T-helper 1 cell treated with Interleukin-12 subunit alpha and Interleukin-12 subunit beta and Interleukin-4 antibody, amounts not matched to agents 30 μg/mL and 1 μg/mL, for 36 hours (primary cell): ENCODE measurements around the gene OLAH.

ENCODE experiments used
- H3K27ac Mint-ChIP-seq: one replicate; pipeline ENCODE4 v1.8.0; 2021; ENCODE audit warnings: mild to moderate bottlenecking, mixed read lengths
- H3K27me3 Mint-ChIP-seq: one replicate; pipeline ENCODE4 v1.8.0; 2021; ENCODE audit warnings: low read depth, mixed read lengths
- H3K36me3 Mint-ChIP-seq: one replicate; pipeline ENCODE4 v1.8.0; 2021; ENCODE audit warnings: low read depth, mixed read lengths
- H3K4me1 Mint-ChIP-seq: one replicate; pipeline ENCODE4 v1.8.0; 2021; ENCODE audit warnings: low read depth, mixed read lengths
- H3K4me3 Mint-ChIP-seq: one replicate; pipeline ENCODE4 v1.8.0; 2021; ENCODE audit warnings: mild to moderate bottlenecking, moderate library complexity, mixed read lengths
- H3K9me3 Mint-ChIP-seq: one replicate; pipeline ENCODE4 v1.8.0; 2021; ENCODE audit warnings: mixed read lengths

OLAH gene

DNA sequence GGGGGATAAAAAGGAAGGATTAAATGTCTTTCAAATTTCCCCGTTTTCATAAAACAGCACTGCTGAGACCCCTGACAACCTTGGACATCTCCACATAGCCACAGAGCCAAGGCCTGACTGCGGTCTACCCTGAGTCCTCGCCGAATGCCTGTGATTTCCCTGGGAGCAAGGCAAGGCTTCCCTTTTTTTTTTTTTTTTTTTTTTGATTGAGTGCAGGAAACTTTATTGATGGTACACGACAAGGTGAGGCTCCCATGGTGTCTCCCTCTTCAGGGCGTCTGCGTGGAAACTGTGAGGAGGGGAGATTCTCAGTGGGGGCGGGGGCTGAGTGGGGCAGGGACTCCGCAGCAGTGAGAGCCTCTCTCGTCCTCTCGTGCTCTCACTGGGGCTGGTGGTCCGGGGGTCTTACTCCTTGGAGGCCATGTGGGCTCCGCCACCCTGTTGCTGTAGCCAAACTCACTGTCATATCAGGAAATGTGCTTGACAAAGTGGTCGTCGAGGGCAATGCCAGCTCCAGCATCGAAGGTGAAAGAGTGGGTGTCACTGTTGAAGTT, 49.2 kb downstream of the OLAH start:
- peaks cover 9% of the 10 kb centered on the region for H3K4me1 Mint-ChIP-seq
- H3K36me3 Mint-ChIP-seq = no peaks in the 10 kb centered on the region
- no peak overlapping the region for H3K27ac Mint-ChIP-seq
- no peaks in the 10 kb centered on the region for H3K9me3 Mint-ChIP-seq
- no peak overlapping the region for H3K4me3 Mint-ChIP-seq
- peaks cover 15% of the 10 kb centered on the region for H3K27me3 Mint-ChIP-seq

DNA sequence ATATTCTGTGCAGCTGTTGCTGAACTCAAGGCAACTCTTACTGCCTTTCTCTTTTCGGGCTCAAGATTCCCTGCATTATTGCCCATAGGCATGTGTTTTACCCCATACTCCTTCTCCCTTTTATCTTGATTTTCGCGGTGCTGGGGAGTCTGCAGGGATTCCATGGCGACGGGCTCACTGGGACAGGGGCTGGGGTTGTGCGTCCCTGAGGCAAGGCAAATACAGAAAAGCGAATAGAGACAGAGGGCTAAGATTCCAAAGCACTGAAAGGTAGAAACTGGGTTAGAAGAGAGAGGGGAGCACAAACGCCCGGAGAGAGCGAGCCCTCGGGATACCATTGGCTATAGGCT, 52.9 kb downstream of the OLAH start:
- Mint-ChIP-seq H3K36me3 (peaks cover 12% of the 10 kb centered on the region), H3K4me1 (peaks cover 21% of the 10 kb centered on the region), H3K4me3 (peak overlapping the region; percentile 99), H3K27me3 (peaks cover 3% of the 10 kb centered on the region), H3K9me3 (no peaks in the 10 kb centered on the region), H3K27ac (peak overlapping the region; percentile 66)

DNA sequence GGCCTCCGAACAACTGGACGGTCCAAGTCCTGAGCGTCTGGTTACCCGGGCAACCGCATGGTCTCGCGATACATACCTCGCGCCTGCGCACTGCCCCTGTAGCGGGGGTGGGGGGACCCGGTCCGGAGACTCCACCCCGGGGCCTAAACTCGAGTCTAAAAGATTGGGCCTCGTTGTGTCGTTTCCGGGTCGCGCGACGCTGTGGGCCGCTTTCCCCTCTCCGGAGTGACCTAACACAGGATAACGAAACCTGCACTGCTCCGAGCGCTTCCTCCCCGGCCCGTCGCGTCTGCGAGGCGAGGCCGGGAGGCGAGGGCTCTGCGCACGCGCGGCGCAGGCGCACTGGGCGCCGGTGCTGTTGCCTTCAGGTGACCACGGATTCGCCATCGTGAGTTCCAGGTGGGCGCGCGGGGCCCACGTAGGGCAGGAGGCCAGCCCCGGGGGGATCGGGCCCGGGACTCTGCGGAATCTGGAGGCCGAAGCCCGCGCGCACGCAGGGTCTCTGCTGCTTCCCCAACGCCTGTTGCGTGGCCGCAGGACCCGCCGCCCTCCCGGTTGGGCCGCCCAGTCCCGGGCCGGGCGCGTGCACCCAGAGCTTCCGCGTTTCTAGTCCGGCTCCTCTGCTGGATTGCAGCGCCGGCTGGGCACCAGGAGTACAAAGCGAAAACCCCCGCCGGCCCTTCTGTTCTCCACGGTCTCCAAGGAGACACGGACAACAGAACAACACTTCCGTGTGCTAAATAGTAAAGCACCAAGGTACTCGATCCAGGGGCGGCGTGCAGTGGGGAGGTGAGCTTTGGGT, 53.5 kb downstream of the OLAH start, which contains the start of gene RPP38:
Gene RPP38, plus strand, starts transcription at position 345 of the 802 bp plus-strand sequence. CDS start 5,960 bp downstream, outside the sequence.
- H3K27me3 Mint-ChIP-seq = peaks cover 3% of the 10 kb centered on the region
- H3K27ac Mint-ChIP-seq = peak within 1 kb of the TSS; percentile 98
- peak within 1 kb of the TSS; percentile 99 for H3K4me3 Mint-ChIP-seq
- H3K36me3 Mint-ChIP-seq = peaks cover 15% of the 10 kb centered on the region
- peaks cover 21% of the 10 kb centered on the region for H3K4me1 Mint-ChIP-seq
- no peaks in the 10 kb centered on the region for H3K9me3 Mint-ChIP-seq

DNA sequence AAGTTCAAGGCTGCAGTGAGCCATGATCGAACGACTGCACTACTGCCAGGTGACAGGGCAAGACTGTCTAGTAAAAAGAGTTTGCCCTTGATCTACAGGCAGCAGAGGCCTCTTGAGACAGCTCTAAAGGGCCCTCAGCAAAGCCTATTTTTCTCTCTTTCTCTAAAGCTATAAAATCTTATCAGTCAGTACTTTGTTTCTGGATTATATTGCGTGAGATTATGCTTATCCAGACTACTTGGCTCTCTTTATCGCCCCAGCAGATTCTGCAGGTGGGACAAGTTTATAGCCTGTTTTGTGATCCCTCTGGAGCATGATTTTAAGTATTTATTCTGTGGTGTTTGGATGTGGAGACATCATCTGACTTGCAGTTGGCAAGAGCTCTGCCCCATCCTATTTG, 56.1 kb downstream of the OLAH start:
- peak overlapping the region; percentile 11 for H3K27ac Mint-ChIP-seq
- peaks cover 21% of the 10 kb centered on the region for H3K36me3 Mint-ChIP-seq
- H3K4me3 Mint-ChIP-seq = peak overlapping the region; percentile 10
- peaks cover 2% of the 10 kb centered on the region for H3K27me3 Mint-ChIP-seq
- H3K9me3 Mint-ChIP-seq = no peaks in the 10 kb centered on the region
- peaks cover 21% of the 10 kb centered on the region for H3K4me1 Mint-ChIP-seq

DNA sequence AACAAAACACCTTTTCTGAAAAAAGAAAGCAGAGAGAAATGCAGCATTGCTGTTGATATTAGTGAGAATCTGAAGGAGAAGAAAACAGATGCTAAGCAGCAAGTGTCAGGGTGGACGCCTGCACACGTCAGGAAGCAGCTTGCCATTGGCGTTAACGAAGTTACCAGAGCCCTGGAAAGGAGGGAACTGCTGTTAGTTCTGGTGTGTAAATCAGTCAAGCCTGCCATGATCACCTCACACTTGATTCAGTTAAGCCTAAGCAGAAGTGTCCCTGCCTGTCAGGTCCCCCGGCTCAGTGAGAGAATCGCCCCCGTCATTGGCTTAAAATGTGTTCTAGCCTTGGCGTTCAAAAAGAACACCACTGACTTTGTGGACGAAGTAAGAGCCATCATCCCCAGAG, 59.8 kb downstream of the OLAH start:
- Mint-ChIP-seq H3K9me3 (no peaks in the 10 kb centered on the region), H3K27me3 (no peaks in the 10 kb centered on the region), H3K4me1 (peaks cover 16% of the 10 kb centered on the region), H3K27ac (no peak overlapping the region), H3K4me3 (no peak overlapping the region), H3K36me3 (peaks cover 28% of the 10 kb centered on the region)

DNA sequence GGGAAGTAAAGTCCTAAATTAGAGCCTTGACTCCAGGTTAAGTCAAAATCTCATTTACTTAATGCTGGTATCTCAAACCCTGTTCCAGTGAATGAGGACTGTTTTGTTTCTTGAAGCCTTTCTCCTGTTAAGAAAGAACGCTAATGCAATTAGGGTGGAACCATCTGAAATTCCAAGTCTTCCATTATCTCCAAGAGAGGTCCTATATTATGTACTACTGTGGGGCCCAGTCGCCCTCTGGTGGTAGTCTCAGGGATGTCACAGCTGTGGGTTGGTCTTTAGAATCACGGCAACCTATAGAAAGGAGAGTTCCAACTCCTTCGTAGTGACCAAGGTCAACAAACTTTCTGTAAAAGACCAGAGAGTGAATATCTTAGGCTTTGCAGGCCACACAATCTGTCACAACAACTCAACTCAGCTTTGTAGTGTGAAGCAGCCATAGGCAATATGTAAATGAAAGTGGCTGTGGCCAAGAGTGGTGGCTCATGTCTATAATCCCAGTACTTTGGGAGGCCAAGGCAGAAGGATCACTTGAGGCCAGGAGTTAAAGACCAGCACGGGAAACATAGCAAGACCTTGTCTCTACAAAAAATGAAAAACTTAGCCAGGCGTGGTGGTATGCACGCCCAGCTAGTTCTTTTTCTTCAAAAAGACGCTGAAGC, 62.7 kb downstream of the OLAH start:
- Mint-ChIP-seq H3K36me3 (peaks cover 20% of the 10 kb centered on the region), H3K4me1 (peaks cover 2% of the 10 kb centered on the region), H3K27me3 (no peaks in the 10 kb centered on the region), H3K27ac (no peak overlapping the region), H3K4me3 (no peak overlapping the region), H3K9me3 (no peaks in the 10 kb centered on the region)

DNA sequence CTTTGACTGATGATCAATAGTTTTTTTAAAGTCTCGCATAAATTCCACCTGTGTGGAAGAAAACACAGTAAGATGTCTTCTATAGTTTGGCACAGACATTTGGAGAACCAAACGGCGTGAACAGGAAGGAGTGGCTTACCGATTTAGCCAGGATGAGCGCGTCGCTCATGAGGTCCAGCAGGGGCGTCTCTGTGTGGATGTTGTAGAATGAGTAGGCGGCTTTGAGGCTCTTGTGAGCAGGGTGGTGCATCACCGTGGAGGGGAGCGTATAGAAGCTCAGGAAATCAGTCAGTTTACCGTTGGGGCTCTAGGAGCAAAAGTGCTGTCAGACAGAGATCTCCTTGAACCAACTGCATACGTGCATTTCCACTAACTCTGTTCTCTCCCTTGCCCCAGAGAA, 68.9 kb downstream of the OLAH start:
- Mint-ChIP-seq H3K9me3 (no peaks in the 10 kb centered on the region), H3K27ac (no peak overlapping the region), H3K4me1 (peaks cover 3% of the 10 kb centered on the region), H3K36me3 (peaks cover 16% of the 10 kb centered on the region), H3K4me3 (no peak overlapping the region), H3K27me3 (no peaks in the 10 kb centered on the region)

DNA sequence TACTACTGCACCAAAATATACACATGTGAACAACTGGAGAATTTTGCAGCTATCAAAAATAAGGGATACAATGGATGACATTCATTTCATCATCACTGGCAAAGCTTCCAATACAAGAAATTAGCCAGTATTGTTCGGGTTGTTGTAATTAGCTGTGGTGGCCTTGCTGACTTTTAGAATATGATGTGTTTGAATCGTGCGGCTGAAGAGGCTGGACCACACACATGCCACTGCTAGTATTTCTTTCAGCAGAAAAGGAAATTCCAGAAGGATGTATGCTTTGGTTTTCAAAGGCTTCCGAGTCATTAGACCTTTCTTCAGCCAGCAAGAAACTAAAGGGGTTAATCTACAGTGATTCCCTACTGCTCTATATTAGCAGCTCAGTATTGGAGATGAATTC, 70.0 kb downstream of the OLAH start:
- H3K9me3 Mint-ChIP-seq = no peaks in the 10 kb centered on the region
- no peak overlapping the region for H3K27ac Mint-ChIP-seq
- H3K36me3 Mint-ChIP-seq = peaks cover 20% of the 10 kb centered on the region
- peaks cover 3% of the 10 kb centered on the region for H3K4me1 Mint-ChIP-seq
- H3K27me3 Mint-ChIP-seq = no peaks in the 10 kb centered on the region
- no peak overlapping the region for H3K4me3 Mint-ChIP-seq

DNA sequence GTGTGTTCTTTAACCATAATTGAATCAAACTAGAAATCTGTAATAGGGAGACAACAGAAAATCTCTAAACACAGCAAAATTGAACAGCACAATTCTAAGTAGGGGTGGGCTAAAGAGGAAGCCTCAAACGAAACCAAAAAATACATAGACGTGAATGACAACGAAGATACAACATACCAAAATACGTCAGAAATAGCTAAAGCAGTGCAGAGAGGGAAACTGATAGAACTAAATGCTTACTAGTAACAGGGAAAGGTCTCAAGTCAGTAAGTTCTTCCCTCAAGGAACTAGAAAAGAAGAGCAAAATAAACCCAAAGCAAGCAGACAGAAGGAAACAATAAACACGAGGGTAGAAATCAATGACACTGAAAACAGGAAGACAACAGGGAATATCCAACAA, 72.5 kb downstream of the OLAH start:
- Mint-ChIP-seq H3K27me3 (no peaks in the 10 kb centered on the region), H3K9me3 (no peaks in the 10 kb centered on the region), H3K27ac (no peak overlapping the region), H3K4me1 (peaks cover 3% of the 10 kb centered on the region), H3K4me3 (no peak overlapping the region), H3K36me3 (peaks cover 26% of the 10 kb centered on the region)

DNA sequence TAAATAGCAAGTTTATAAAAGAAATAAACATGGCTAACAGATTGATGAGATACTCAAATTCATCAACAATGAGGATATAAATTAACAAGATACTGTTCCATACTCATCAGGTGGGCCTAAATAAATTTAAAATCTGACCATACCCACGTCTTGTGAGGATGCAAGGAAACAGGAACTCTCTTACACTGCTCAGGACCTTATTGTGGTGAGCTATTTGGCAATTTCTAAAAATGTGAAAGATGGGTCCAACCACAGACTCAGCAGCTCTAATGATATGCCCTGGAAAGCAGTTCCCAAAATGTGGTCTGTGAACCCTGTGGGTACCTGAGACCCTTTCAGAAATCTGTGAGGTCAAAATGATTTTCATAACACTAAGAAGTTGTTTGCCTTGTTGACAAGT, 74.9 kb downstream of the OLAH start:
- Mint-ChIP-seq H3K4me3 (no peak overlapping the region), H3K36me3 (peaks cover 21% of the 10 kb centered on the region), H3K4me1 (peaks cover 6% of the 10 kb centered on the region), H3K27ac (no peak overlapping the region), H3K9me3 (no peaks in the 10 kb centered on the region), H3K27me3 (no peaks in the 10 kb centered on the region)

DNA sequence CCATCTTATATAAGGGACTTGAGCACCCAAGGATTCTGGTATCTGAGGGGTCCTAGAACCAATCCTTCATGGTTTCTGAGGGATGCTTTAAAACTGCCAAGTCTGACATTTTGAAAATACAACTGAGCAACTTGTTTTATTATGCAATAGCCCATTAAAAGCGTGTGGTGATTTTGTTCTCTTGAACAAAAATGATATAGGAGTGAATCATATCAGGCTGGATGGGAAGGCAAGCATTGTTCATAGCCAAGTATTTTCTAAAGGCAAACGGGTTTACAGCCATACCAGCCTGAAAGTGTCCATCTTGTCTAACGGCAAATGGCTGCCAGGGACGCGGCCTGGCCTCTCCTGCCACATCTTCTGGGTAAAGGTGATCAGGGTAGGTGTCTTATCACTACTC, 76.8 kb downstream of the OLAH start:
- Mint-ChIP-seq H3K27ac (no peak overlapping the region), H3K27me3 (no peaks in the 10 kb centered on the region), H3K4me3 (no peak overlapping the region), H3K9me3 (no peaks in the 10 kb centered on the region), H3K4me1 (peaks cover 11% of the 10 kb centered on the region), H3K36me3 (peaks cover 28% of the 10 kb centered on the region)

DNA sequence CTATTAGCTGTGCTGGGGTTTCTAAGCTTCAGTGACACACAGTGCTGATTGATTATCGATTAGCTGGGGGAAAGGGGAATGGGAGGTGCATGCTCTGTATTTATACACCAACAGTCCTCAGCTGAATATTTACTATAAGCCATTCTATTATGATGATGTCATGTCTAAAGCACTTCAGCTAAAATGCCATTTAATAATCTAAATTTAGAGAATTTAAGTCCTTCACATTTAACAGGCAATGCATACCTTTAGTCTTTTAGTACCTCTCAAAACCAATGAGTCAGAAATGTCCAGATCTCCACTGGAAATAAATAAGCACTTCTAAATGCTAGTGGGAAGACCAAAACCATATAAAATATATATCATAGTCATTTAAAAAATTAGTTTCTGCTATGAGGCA, 78.0 kb downstream of the OLAH start:
- Mint-ChIP-seq H3K27me3 (no peaks in the 10 kb centered on the region), H3K9me3 (no peaks in the 10 kb centered on the region)

DNA sequence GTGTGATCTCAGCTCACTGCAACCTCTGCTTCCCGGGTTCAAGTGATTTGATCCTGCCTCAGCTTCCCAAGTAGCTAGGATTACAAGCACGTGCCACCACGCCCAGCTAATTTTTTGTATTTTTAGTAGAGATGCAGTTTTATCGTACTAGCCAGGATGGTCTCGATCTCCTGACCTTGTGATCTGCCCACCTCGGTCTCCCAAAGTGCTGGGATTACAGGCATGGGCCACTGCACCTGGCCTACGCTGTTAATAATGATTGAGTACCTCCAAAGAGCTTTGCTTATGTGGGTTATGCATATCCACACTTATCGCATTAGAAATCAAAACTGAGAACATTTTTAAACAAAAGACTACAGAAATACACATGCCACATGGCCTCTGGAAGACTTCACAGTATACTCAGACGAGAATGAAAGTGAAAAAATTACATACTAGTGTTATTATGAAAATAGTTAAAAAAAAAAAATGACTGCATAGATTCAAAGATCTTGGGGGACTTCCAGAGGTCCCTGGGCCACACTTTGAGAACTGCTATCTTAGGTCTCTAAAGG, 78.8 kb downstream of the OLAH start:
- Mint-ChIP-seq H3K27me3 (no peaks in the 10 kb centered on the region), H3K36me3 (peaks cover 37% of the 10 kb centered on the region), H3K4me1 (peaks cover 11% of the 10 kb centered on the region), H3K27ac (peak overlapping the region; percentile 62), H3K4me3 (no peak overlapping the region), H3K9me3 (no peaks in the 10 kb centered on the region)

More for the DNA sequence above, 78.0 kb downstream of the OLAH start:
- Mint-ChIP-seq H3K4me3 (no peak overlapping the region), H3K4me1 (peaks cover 11% of the 10 kb centered on the region), H3K36me3 (peaks cover 36% of the 10 kb centered on the region), H3K27ac (no peak overlapping the region)
